ENCODE data around the gene FARS2.

FARS2 gene

DNA sequence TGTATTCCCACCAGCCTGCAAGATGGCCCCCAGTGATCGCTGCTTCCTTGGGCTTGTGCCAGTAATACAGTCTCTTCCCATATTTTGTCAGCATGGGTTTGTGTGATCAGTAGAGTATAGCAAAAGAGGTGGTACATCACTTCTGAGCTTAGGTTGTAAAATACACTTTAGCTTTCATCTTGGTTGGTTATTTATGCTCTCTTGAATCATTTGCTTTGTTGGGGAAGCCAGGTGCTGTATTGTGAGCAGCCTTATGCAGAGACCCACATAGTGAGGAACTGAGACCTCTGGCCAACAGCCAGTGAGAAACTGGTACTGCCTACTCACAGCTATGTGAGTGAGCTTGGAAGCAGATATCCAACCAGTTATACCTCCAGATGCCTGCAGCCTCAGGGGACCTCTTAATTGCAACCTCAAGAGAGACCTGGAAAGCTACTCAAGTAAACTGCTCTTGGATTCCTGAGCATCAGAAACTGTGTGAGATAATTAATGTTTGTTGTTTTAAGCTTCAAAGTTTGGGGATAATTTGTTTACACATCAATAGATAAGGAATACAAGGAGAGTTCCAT is 229.3 kb downstream of the FARS2 start:
- ChIA-PET POLR2A (no interaction called here), CTCF (no interaction called here)
- Histone ChIP-seq H3K27me3 (replicated peaks in 2 of 5; ENCODE audit: control insufficient read depth in 4 of 5, insufficient read depth in 5 of 5, low read length in 4 of 5) (no peaks in the 10 kb centered on the region), H3K4me3 (ENCODE audit: control insufficient read depth in 1 of 7, extremely low read depth in 1 of 7, insufficient read depth in 4 of 7, low read depth in 2 of 7, low read length in 6 of 7) (no peak overlapping the region), H3K9me3 (ENCODE audit: control extremely low read depth in 1 of 5, control insufficient read depth in 4 of 5, insufficient read depth in 2 of 5, low read depth in 1 of 5, low read length in 4 of 5) (no peaks in the 10 kb centered on the region), H3K4me1 (ENCODE audit: control extremely low read depth in 1 of 4, control insufficient read depth in 4 of 4, insufficient read depth in 4 of 4, low read length in 3 of 4) (no peaks in the 10 kb centered on the region), H3K27ac (ENCODE audit: insufficient read depth in 1 of 2, low read depth in 1 of 2, low read length in 2 of 2, poor library complexity in 1 of 2, severe bottlenecking in 2 of 2) (no peak overlapping the region), H3K36me3 (ENCODE audit: control insufficient read depth in 4 of 4, insufficient read depth in 4 of 4, low read length in 3 of 4) (peaks cover 0 to 5% (median 4%) of the 10 kb centered on the region in 4 experiments)
- WGBS (ENCODE audit: insufficient coverage), result 100% methylated on average over 1 of the region's 1 CpG
- DNase-seq, result no peak

DNA sequence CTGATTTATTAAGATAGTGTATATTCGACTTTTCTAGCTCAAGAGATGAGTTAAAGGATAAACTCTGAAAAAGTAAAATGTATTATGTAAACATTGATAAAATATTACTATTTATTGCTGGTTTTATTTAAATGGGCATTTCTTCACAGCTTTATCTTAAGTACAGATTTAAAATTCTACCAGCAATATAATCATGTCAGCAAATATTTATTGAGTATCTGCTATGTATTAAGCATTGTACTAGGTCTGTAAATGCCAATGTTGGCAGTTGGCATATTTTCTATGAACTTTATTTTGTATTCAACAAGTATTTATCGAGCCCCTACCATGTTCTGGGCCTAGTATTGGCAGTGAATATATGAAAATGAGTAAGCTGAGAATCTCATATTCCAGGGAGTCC is 231.0 kb downstream of the FARS2 start:
- no peak for DNase-seq
- POLR2A ChIA-PET, result no interaction called here

DNA sequence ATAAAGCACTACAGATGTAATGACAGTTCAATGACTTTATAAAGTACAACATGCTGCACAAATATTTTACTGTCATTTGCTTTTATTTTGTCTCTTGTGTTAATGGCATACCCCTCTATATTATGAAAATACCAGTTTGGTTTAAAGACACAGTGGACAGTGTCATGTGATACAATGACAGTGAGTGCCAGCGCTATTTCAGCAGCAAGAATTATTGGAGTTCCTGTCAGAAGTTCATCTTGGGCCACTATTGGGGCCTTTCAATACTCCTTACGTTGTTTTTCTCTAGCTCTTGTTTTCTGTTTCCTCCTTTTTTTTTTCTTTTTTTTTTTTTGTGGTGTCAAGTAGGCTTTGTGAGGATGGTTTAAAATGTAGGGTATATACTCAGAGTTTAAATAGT is 232.5 kb downstream of the FARS2 start:
- no peaks in the 10 kb centered on the region for H3K9me3 ChIP-seq (ENCODE audit: control extremely low read depth in 1 of 5, control insufficient read depth in 4 of 5, insufficient read depth in 2 of 5, low read depth in 1 of 5, low read length in 4 of 5)
- WGBS (ENCODE audit: insufficient coverage), result 71% methylated on average over 1 of the region's 2 CpGs
- H3K4me1 ChIP-seq (ENCODE audit: control extremely low read depth in 1 of 4, control insufficient read depth in 4 of 4, insufficient read depth in 4 of 4, low read length in 3 of 4), result no peaks in the 10 kb centered on the region
- CTCF ChIA-PET, result interaction anchor here (0.6 kb wide), 1 partner anchor 284 kb away, joined by 3 read pairs; no protein-coding TSS in a partner anchor
- no peak overlapping the region for H3K27ac ChIP-seq (ENCODE audit: insufficient read depth in 1 of 2, low read depth in 1 of 2, low read length in 2 of 2, poor library complexity in 1 of 2, severe bottlenecking in 2 of 2)
- H3K27me3 ChIP-seq (replicated peaks in 2 of 5; ENCODE audit: control insufficient read depth in 4 of 5, insufficient read depth in 5 of 5, low read length in 4 of 5), result no peaks in the 10 kb centered on the region
- no peak for DNase-seq
- POLR2A ChIA-PET, result no interaction called here
- no peak overlapping the region for H3K4me3 ChIP-seq (ENCODE audit: control insufficient read depth in 1 of 7, extremely low read depth in 1 of 7, insufficient read depth in 4 of 7, low read depth in 2 of 7, low read length in 6 of 7)
- peaks cover 0 to 4% (median 0%) of the 10 kb centered on the region in 4 experiments for H3K36me3 ChIP-seq (ENCODE audit: control insufficient read depth in 4 of 4, insufficient read depth in 4 of 4, low read length in 3 of 4)

More for the DNA sequence above, 231.0 kb downstream of the FARS2 start:
- no CpG with 5 or more reads among the region's 2 CpGs for WGBS (ENCODE audit: insufficient coverage)
- CTCF ChIA-PET, result no interaction called here
- Histone ChIP-seq H3K4me1 (ENCODE audit: control extremely low read depth in 1 of 4, control insufficient read depth in 4 of 4, insufficient read depth in 4 of 4, low read length in 3 of 4) (no peaks in the 10 kb centered on the region), H3K27ac (ENCODE audit: insufficient read depth in 1 of 2, low read depth in 1 of 2, low read length in 2 of 2, poor library complexity in 1 of 2, severe bottlenecking in 2 of 2) (no peak overlapping the region), H3K9me3 (ENCODE audit: control extremely low read depth in 1 of 5, control insufficient read depth in 4 of 5, insufficient read depth in 2 of 5, low read depth in 1 of 5, low read length in 4 of 5) (no peaks in the 10 kb centered on the region), H3K4me3 (ENCODE audit: control insufficient read depth in 1 of 7, extremely low read depth in 1 of 7, insufficient read depth in 4 of 7, low read depth in 2 of 7, low read length in 6 of 7) (no peak overlapping the region), H3K27me3 (replicated peaks in 2 of 5; ENCODE audit: control insufficient read depth in 4 of 5, insufficient read depth in 5 of 5, low read length in 4 of 5) (no peaks in the 10 kb centered on the region), H3K36me3 (ENCODE audit: control insufficient read depth in 4 of 4, insufficient read depth in 4 of 4, low read length in 3 of 4) (peaks cover 0 to 4% (median 4%) of the 10 kb centered on the region in 4 experiments)

DNA sequence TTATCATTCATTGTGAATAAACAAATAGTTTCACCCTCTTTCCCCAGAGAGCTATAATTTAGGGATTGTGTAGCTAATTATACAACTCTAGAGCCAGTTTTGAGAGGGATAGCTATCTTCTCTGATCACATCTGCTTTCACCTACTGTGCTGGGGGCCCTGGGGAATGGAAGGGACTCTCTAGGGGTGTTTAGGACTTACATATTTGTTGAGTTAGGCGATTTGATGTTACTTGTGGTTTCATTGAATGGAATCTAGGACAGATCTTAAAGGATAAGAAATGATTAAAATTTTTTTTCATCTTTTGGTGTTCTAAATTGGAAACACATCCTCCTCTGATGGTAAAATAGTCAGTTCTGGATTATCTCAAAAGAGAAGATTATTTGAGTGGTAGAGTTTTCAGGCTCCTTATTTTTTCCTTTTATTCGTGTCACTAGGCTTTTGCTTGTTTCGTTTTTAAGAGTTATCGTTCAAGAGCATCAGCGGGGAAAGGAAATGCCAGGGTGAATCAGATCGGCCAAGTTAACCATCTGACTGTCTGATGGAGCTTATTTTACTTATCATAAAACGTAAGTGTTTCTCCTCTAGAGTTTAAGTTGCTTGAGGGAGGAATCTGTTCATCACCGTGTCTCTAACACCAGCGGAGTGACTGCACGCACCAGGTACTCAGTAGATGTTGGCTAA is 236.7 kb downstream of the FARS2 start:
- Histone ChIP-seq H3K27me3 (replicated peaks in 2 of 5; ENCODE audit: control insufficient read depth in 4 of 5, insufficient read depth in 5 of 5, low read length in 4 of 5) (no peaks in the 10 kb centered on the region), H3K4me1 (ENCODE audit: control extremely low read depth in 1 of 4, control insufficient read depth in 4 of 4, insufficient read depth in 4 of 4, low read length in 3 of 4) (no peaks in the 10 kb centered on the region), H3K9me3 (ENCODE audit: control extremely low read depth in 1 of 5, control insufficient read depth in 4 of 5, insufficient read depth in 2 of 5, low read depth in 1 of 5, low read length in 4 of 5) (no peaks in the 10 kb centered on the region), H3K27ac (ENCODE audit: insufficient read depth in 1 of 2, low read depth in 1 of 2, low read length in 2 of 2, poor library complexity in 1 of 2, severe bottlenecking in 2 of 2) (no peak overlapping the region), H3K36me3 (ENCODE audit: control insufficient read depth in 4 of 4, insufficient read depth in 4 of 4, low read length in 3 of 4) (peaks cover 0 to 3% (median 0%) of the 10 kb centered on the region in 4 experiments), H3K4me3 (ENCODE audit: control insufficient read depth in 1 of 7, extremely low read depth in 1 of 7, insufficient read depth in 4 of 7, low read depth in 2 of 7, low read length in 6 of 7) (no peak overlapping the region)
- 100% methylated on average over 5 of the region's 10 CpGs for WGBS (ENCODE audit: insufficient coverage)
- CTCF ChIA-PET, result interaction anchor here (1.3 kb wide), 1 partner anchor 11 kb away, joined by 3 read pairs; no protein-coding TSS in a partner anchor
- no peak for DNase-seq
- POLR2A ChIA-PET, result no interaction called here

DNA sequence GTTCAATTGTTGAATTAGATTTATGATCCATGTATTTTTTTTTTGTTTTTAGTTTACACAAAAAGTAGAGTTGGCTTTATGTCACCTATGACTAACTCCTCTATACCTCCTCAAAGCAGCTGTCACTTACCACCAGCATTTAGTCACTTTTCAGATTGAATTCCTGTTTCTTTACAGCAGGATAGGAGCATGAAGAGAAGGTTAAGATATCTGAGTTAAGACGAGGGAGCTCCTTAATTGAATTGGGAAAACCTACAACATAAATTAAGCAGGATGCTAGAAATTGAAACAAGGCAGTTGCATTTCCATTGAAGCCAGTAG is 237.2 kb downstream of the FARS2 start:
- ChIA-PET CTCF (interaction anchor here (1.3 kb wide), 1 partner anchor 12 kb away, joined by 3 read pairs; no protein-coding TSS in a partner anchor), POLR2A (no interaction called here)

DNA sequence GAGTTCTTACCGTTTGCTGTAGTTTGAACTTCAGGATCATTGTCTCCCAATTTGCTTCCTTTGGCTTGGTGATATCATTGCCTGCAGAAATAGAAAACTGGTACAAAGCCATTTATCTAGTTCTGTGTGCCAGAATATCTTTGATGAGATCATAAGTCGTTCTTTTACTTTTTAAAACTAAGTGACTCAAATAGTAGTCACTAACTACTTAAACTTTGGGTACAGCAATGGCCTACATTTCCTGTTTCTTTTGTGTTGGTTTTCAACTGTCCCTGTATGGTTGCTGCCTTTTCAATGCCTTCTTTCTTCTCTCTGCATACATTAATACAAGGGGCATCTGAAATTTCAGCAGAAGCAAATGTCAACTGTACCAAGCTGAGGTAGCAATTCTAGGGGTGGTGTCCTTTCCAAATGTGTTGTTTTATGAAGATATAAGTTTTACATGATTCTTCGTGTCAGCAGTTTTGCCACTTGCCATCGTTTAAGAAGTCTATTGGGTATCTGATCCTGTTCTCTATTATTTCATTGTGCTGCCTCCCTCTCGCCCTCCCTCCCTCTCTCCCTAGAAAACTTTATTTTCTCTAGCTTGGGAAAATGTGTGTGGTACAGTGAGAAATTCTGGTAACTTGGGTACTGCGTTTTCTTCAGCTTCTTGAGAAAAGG is 238.5 kb downstream of the FARS2 start:
- ChIA-PET CTCF (no interaction called here), POLR2A (no interaction called here)
- H3K36me3 ChIP-seq (ENCODE audit: control insufficient read depth in 4 of 4, insufficient read depth in 4 of 4, low read length in 3 of 4), result peaks cover 0 to 3% (median 0%) of the 10 kb centered on the region in 4 experiments
- WGBS (ENCODE audit: insufficient coverage), result 72% methylated on average over 4 of the region's 6 CpGs
- H3K27ac ChIP-seq (ENCODE audit: insufficient read depth in 1 of 2, low read depth in 1 of 2, low read length in 2 of 2, poor library complexity in 1 of 2, severe bottlenecking in 2 of 2), result no peak overlapping the region
- no peak overlapping the region for H3K4me3 ChIP-seq (ENCODE audit: control insufficient read depth in 1 of 7, extremely low read depth in 1 of 7, insufficient read depth in 4 of 7, low read depth in 2 of 7, low read length in 6 of 7)
- H3K4me1 ChIP-seq (ENCODE audit: control extremely low read depth in 1 of 4, control insufficient read depth in 4 of 4, insufficient read depth in 4 of 4, low read length in 3 of 4), result no peaks in the 10 kb centered on the region
- H3K27me3 ChIP-seq (replicated peaks in 2 of 5; ENCODE audit: control insufficient read depth in 4 of 5, insufficient read depth in 5 of 5, low read length in 4 of 5), result no peaks in the 10 kb centered on the region
- no peak for DNase-seq
- no peaks in the 10 kb centered on the region for H3K9me3 ChIP-seq (ENCODE audit: control extremely low read depth in 1 of 5, control insufficient read depth in 4 of 5, insufficient read depth in 2 of 5, low read depth in 1 of 5, low read length in 4 of 5)

More for the DNA sequence above, 237.2 kb downstream of the FARS2 start:
- no peaks in the 10 kb centered on the region for H3K27me3 ChIP-seq (replicated peaks in 2 of 5; ENCODE audit: control insufficient read depth in 4 of 5, insufficient read depth in 5 of 5, low read length in 4 of 5)
- H3K4me3 ChIP-seq (ENCODE audit: control insufficient read depth in 1 of 7, extremely low read depth in 1 of 7, insufficient read depth in 4 of 7, low read depth in 2 of 7, low read length in 6 of 7), result no peak overlapping the region
- DNase-seq, result no peak
- no peaks in the 10 kb centered on the region for H3K4me1 ChIP-seq (ENCODE audit: control extremely low read depth in 1 of 4, control insufficient read depth in 4 of 4, insufficient read depth in 4 of 4, low read length in 3 of 4)
- no peak overlapping the region for H3K27ac ChIP-seq (ENCODE audit: insufficient read depth in 1 of 2, low read depth in 1 of 2, low read length in 2 of 2, poor library complexity in 1 of 2, severe bottlenecking in 2 of 2)
- no CpG with 5 or more reads among the region's 1 CpG for WGBS (ENCODE audit: insufficient coverage)
- peaks cover 0 to 3% (median 0%) of the 10 kb centered on the region in 4 experiments for H3K36me3 ChIP-seq (ENCODE audit: control insufficient read depth in 4 of 4, insufficient read depth in 4 of 4, low read length in 3 of 4)
- no peaks in the 10 kb centered on the region for H3K9me3 ChIP-seq (ENCODE audit: control extremely low read depth in 1 of 5, control insufficient read depth in 4 of 5, insufficient read depth in 2 of 5, low read depth in 1 of 5, low read length in 4 of 5)

DNA sequence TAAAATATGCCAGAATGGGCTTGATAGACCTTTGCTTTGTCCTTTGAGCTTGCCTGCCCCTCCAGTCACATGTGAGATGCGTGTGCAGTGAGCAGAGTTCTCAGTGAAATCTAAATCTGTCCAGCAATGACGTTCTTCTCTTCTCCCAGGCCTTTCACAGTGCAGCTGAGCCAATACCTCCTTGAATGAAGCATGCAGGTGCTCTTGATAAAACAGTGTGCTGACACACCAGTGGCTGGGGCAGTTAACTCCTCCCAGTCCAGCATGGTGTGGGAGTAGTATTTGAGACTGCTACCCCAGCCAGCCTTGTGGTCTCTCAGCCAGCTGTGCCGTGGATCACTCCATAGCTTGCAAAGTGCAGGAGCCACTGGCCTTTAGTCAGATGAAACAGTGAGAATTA is 240.5 kb downstream of the FARS2 start:
- CTCF ChIA-PET, result no interaction called here
- H3K4me3 ChIP-seq (ENCODE audit: control insufficient read depth in 1 of 7, extremely low read depth in 1 of 7, insufficient read depth in 4 of 7, low read depth in 2 of 7, low read length in 6 of 7), result no peak overlapping the region
- no peak overlapping the region for H3K27ac ChIP-seq (ENCODE audit: insufficient read depth in 1 of 2, low read depth in 1 of 2, low read length in 2 of 2, poor library complexity in 1 of 2, severe bottlenecking in 2 of 2)
- no peaks in the 10 kb centered on the region for H3K27me3 ChIP-seq (replicated peaks in 2 of 5; ENCODE audit: control insufficient read depth in 4 of 5, insufficient read depth in 5 of 5, low read length in 4 of 5)
- POLR2A ChIA-PET, result no interaction called here
- 100% methylated on average over 3 of the region's 3 CpGs for WGBS (ENCODE audit: insufficient coverage)
- H3K9me3 ChIP-seq (ENCODE audit: control extremely low read depth in 1 of 5, control insufficient read depth in 4 of 5, insufficient read depth in 2 of 5, low read depth in 1 of 5, low read length in 4 of 5), result no peaks in the 10 kb centered on the region
- peaks cover 0 to 4% (median 1%) of the 10 kb centered on the region in 4 experiments for H3K4me1 ChIP-seq (ENCODE audit: control extremely low read depth in 1 of 4, control insufficient read depth in 4 of 4, insufficient read depth in 4 of 4, low read length in 3 of 4)
- H3K36me3 ChIP-seq (ENCODE audit: control insufficient read depth in 4 of 4, insufficient read depth in 4 of 4, low read length in 3 of 4), result peaks cover 0 to 3% (median 0%) of the 10 kb centered on the region in 4 experiments
- no peak for DNase-seq
